Activated CD4-positive, alpha-beta T cell treated with anti-CD3 and anti-CD28 coated beads, Interleukin-2, amount 50 U/mL, for 4 hours (primary cell): ENCODE results near the gene ATXN10.
"Not testable (repeated sequence)": the region's sequence is repeated elsewhere in the genome, so short reads cannot be mapped to it uniquely, and the experiment has no call there.

Source experiments
- DNase-seq, 2 experiments: peaks; one replicate each; pipeline ENCODE4 v3.0.0-alpha.2; 2020

The ATXN10 gene

GRCh38 chr22:45714390-45714789, 42.8 kb downstream of the ATXN10 start:
- not testable (repeated sequence) for DNase-seq

GRCh38 chr22:45717789-45718188, 46.2 kb downstream of the ATXN10 start:
- DNase-seq, result no peak

- no peak for DNase-seq
These were observed 46.8 kb downstream of the ATXN10 start for GRCh38 chr22:45718391-45718790.

- no peak for DNase-seq
These were observed 49.3 kb downstream of the ATXN10 start for GRCh38 chr22:45720839-45721378.

- DNase-seq, result no peak
These were observed 50.4 kb downstream of the ATXN10 start for GRCh38 chr22:45722006-45722405.

GRCh38 chr22:45726081-45726480, 54.4 kb downstream of the ATXN10 start:
- DNase-seq, result no peak

- DNase-seq, result no peak
These were observed 59.6 kb downstream of the ATXN10 start for GRCh38 chr22:45731041-45731797.

- no peak for DNase-seq
These were observed 60.3 kb downstream of the ATXN10 start for GRCh38 chr22:45731798-45732495.

GRCh38 chr22:45735273-45735672, 63.6 kb downstream of the ATXN10 start:
- no peak for DNase-seq

GRCh38 chr22:45738206-45738605, 66.6 kb downstream of the ATXN10 start:
- no peak for DNase-seq

GRCh38 chr22:45740236-45740635, 68.6 kb downstream of the ATXN10 start:
- no peak for DNase-seq

GRCh38 chr22:45742866-45743450, 71.3 kb downstream of the ATXN10 start:
- DNase-seq, result no peak

- no peak for DNase-seq
These were observed 72.1 kb downstream of the ATXN10 start for GRCh38 chr22:45743687-45744086.

- DNase-seq, result no peak
These were observed 72.8 kb downstream of the ATXN10 start for GRCh38 chr22:45744442-45744841.

- no peak for DNase-seq
These were observed 79.0 kb downstream of the ATXN10 start for GRCh38 chr22:45750626-45751025.

GRCh38 chr22:45752036-45752435, 80.4 kb downstream of the ATXN10 start:
- no peak for DNase-seq

GRCh38 chr22:45754822-45755221, 83.2 kb downstream of the ATXN10 start:
- no peak for DNase-seq

GRCh38 chr22:45756558-45756957, 84.9 kb downstream of the ATXN10 start:
- no peak for DNase-seq

GRCh38 chr22:45757068-45757467, 85.4 kb downstream of the ATXN10 start:
- no peak for DNase-seq

GRCh38 chr22:45757936-45758335, 86.3 kb downstream of the ATXN10 start:
- no peak for DNase-seq

- DNase-seq, result no peak
These were observed 87.0 kb downstream of the ATXN10 start for GRCh38 chr22:45758603-45759002.

GRCh38 chr22:45760682-45761081, 89.0 kb downstream of the ATXN10 start:
- DNase-seq, result no peak

- DNase-seq, result no peak
These were observed 91.1 kb downstream of the ATXN10 start for GRCh38 chr22:45762545-45763235.
